Activated T-cell treated with anti-CD3 and anti-CD28 coated beads, Interleukin-2, amount 50 U/mL, for 1 hour (primary cell): Measurements from ENCODE around the gene HNRNPUL2.

ENCODE experiments used
- DNase-seq: peaks from one replicate; pipeline ENCODE4 v3.0.0-alpha.2; 2020

Gene HNRNPUL2

DNA sequence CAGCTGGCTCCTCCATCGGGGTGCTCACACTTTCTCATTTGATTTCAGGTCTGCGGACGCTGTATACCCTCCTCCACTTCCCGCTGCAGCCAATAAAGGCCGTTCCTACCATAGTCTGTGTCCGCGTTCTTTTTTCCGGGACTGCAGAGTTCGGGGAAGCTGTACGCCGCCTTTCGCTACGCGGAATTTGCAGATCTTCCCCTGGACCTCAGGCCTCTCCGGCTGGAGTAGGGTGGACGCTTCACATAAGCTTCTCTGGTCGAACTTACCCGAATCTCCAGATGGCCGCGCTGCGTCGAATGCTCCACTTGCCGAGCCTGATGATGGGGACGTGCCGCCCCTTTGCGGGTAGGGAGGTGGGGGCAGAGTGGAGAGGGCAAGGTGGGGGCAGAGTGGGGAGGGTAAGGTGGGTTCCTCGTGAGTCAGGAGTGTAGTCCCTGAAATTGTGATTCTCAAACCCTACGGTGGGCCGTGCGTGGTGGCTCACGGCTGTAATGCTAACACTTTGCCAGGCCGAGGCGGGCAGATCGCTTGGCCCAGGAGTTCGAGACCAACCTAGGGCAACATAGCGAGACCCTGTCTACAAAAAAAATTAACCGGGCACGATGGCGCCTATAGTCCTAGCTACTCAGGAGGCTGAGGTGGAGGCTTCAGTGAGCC lies 61.5 kb downstream of the HNRNPUL2 start:
- peak; percentile 66 for DNase-seq

GRCh38 chr11:62665075-62665598 lies 62.1 kb downstream of the HNRNPUL2 start, which contains the start of the genes C11orf98 and CSKMT:
Gene C11orf98 (minus strand): TSS chr11:62665210. CDS start chr11:62665169, 41 bp downstream.
Gene CSKMT (plus strand): TSS chr11:62665312. CDS start chr11:62665880, 568 bp downstream.
- peak; percentile 98 for DNase-seq

- no peak for DNase-seq
Observed at GRCh38 chr11:62664405-62665074, 62.7 kb downstream of the HNRNPUL2 start.
